H1 (cell line): Measurements from ENCODE around the gene UBE2F. TPM values are rescaled to one million over a fixed set of nuclear protein-coding genes. Genes with fewer than 3 reads are reported as not detected.

Experiments
- CTCF ChIA-PET: fragments of 300-600 bp; sonication (Branson Sonifier 250); formaldehyde crosslinking; loops from one replicate; lab custom pipeline; 2021; ENCODE audit not compliant: partially characterized antibody; lab: Charles Lee
- POLR2A ChIA-PET: fragments of 300-600 bp; sonication (Branson Sonifier 250); formaldehyde crosslinking; loops from one replicate; lab custom pipeline; 2021; ENCODE audit warnings: inconsistent platforms; ENCODE audit not compliant: partially characterized antibody; lab: Charles Lee
- DNase-seq, 2 experiments: peaks; one replicate each; pipeline versions ENCODE4 v3.0.0 to v3.0.0-alpha.2; 2010 to 2022; ENCODE audit warnings: low spot score in 2 of 2, low read depth in 1 of 2, mixed read lengths in 1 of 2
- FAIRE-seq: peaks from 2 replicates; lab custom pipeline; 2011; peaks lifted over from hg19 to GRCh38; lab: Jason Lieb, UNC
- H2AFZ ChIP-seq: 2 replicates; pipeline ENCODE4 v1.8.1; 2012; ENCODE audit warnings: low read length, inconsistent platforms
- H2AK5ac ChIP-seq: 2 replicates; pipeline ENCODE4 v1.6.1; 2013; ENCODE audit warnings: low read depth, low read length
- H2BK120ac ChIP-seq: replicated peaks from 2 replicates; pipeline ENCODE3; 2013; ENCODE audit warnings: low read depth, low read length, inconsistent platforms
- H2BK12ac ChIP-seq: 2 replicates; pipeline ENCODE4 v1.6.1; 2013; ENCODE audit warnings: low read depth, low read length
- H2BK15ac ChIP-seq: 2 replicates; pipeline ENCODE4 v1.6.1; 2013; ENCODE audit warnings: low read length
- H2BK20ac ChIP-seq: 2 replicates; pipeline ENCODE4 v1.6.1; 2013; ENCODE audit warnings: low read length
- H2BK5ac ChIP-seq: 2 replicates; pipeline ENCODE4 v1.6.1; 2013; ENCODE audit warnings: low read depth, low read length
- H3K14ac ChIP-seq: 2 replicates; pipeline ENCODE4 v1.6.1; 2013; ENCODE audit warnings: inconsistent platforms; ENCODE audit not compliant: insufficient read length
- H3K18ac ChIP-seq: 2 replicates; pipeline ENCODE4 v1.6.1; 2013; ENCODE audit warnings: low read length; ENCODE audit errors: extremely low read depth
- H3K23ac ChIP-seq: 2 replicates; pipeline ENCODE4 v1.6.1; 2013; ENCODE audit warnings: inconsistent platforms; ENCODE audit not compliant: insufficient read length
- H3K23me2 ChIP-seq: 2 replicates; pipeline ENCODE4 v1.6.1; 2013; ENCODE audit warnings: low read depth, low read length
- H3K27ac ChIP-seq: 2 replicates; pipeline ENCODE4 v1.6.1; 2011; ENCODE audit warnings: low read depth, low read length, inconsistent platforms
- H3K27me3 ChIP-seq, 4 experiments: replicated peaks in 1 of 4; 1 replicate in 1 of 4; 2 replicates in 3 of 4; pipeline versions ENCODE4 v1.6.1 to v1.8.1; 2011 to 2013; ENCODE audit warnings: low read length in 3 of 4, mild to moderate bottlenecking in 3 of 4, inconsistent platforms in 2 of 4, mixed read lengths in 2 of 4, moderate library complexity in 1 of 4; ENCODE audit not compliant: control insufficient read depth in 3 of 4, insufficient read depth in 3 of 4; ENCODE audit errors: extremely low read depth in 1 of 4
- H3K36me3 ChIP-seq, 4 experiments: 2 replicates each; pipeline versions ENCODE4 v1.6.1 to v1.8.1; 2011 to 2013; ENCODE audit warnings: mild to moderate bottlenecking in 4 of 4, low read length in 3 of 4, moderate library complexity in 2 of 4, control low read depth in 1 of 4, inconsistent platforms in 1 of 4; ENCODE audit not compliant: insufficient read depth in 4 of 4, control insufficient read depth in 2 of 4
- H3K4ac ChIP-seq: replicated peaks from 2 replicates; pipeline ENCODE3; 2013; ENCODE audit warnings: low read length, low read depth, mixed read lengths, inconsistent platforms; ENCODE audit not compliant: insufficient read length
- H3K4me1 ChIP-seq, 4 experiments: replicated peaks in 1 of 4; 1 replicate in 1 of 4; 2 replicates in 3 of 4; pipeline versions ENCODE4 v1.6.1 to v1.8.1; 2011 to 2013; ENCODE audit warnings: low read length in 3 of 4, inconsistent platforms in 2 of 4, mixed read lengths in 1 of 4; ENCODE audit not compliant: insufficient read depth in 4 of 4, control insufficient read depth in 3 of 4
- H3K4me2 ChIP-seq, 2 experiments: 2 replicates each; pipeline versions ENCODE4 v1.6.1 to v1.8.1; 2011 to 2013; ENCODE audit warnings: low read depth in 2 of 2, low read length in 2 of 2, control low read depth in 1 of 2, inconsistent platforms in 1 of 2, mild to moderate bottlenecking in 1 of 2; ENCODE audit not compliant: insufficient read depth in 1 of 2
- H3K4me3 ChIP-seq, 4 experiments: fragments of 200-600, 300-600 bp in 1 of 4; sonication (generic), shearing (Covaris generic), sonication (Bioruptor Twin) in 1 of 4; 2 replicates each; pipeline versions ENCODE4 v1.5.1 to v1.8.1; 2011 to 2016; ENCODE audit warnings: low read length in 4 of 4, low read depth in 3 of 4, control low read depth in 2 of 4, inconsistent platforms in 2 of 4, mild to moderate bottlenecking in 2 of 4, mixed read lengths in 1 of 4, moderate library complexity in 1 of 4; ENCODE audit not compliant: insufficient read depth in 2 of 4; ENCODE audit errors: extremely low read depth in 1 of 4
- H3K56ac ChIP-seq: replicated peaks from 2 replicates; pipeline ENCODE3; 2013; ENCODE audit warnings: low read depth, mild to moderate bottlenecking, mixed read lengths, low read length, inconsistent platforms; ENCODE audit not compliant: insufficient read length
- H3K79me1 ChIP-seq: 2 replicates; pipeline ENCODE4 v1.6.1; 2013; ENCODE audit warnings: low read depth, low read length, control low read depth
- H3K79me2 ChIP-seq, 2 experiments: 2 replicates each; pipeline versions ENCODE4 v1.6.1 to v1.8.1; 2012 to 2013; ENCODE audit warnings: low read length in 2 of 2, mild to moderate bottlenecking in 2 of 2, inconsistent platforms in 1 of 2; ENCODE audit not compliant: insufficient read depth in 2 of 2, control insufficient read depth in 1 of 2
- H3K9ac ChIP-seq, 4 experiments: replicated peaks in 1 of 4; 1 replicate in 1 of 4; 2 replicates in 3 of 4; pipeline versions ENCODE4 v1.6.1 to v1.8.1; 2011 to 2013; ENCODE audit warnings: low read depth in 3 of 4, low read length in 3 of 4, control low read depth in 2 of 4, mild to moderate bottlenecking in 2 of 4, moderate library complexity in 2 of 4, inconsistent platforms in 1 of 4; ENCODE audit errors: extremely low read depth in 1 of 4
- H3K9me3 ChIP-seq, 2 experiments: 2 replicates each; pipeline versions ENCODE4 v1.6.1 to v1.8.1; 2012 to 2013; ENCODE audit warnings: mild to moderate bottlenecking in 2 of 2, moderate library complexity in 2 of 2, control low read depth in 1 of 2, inconsistent platforms in 1 of 2, low read depth in 1 of 2, low read length in 1 of 2, mixed read lengths in 1 of 2; ENCODE audit not compliant: insufficient read depth in 2 of 2
- H4K20me1 ChIP-seq, 2 experiments: replicated peaks in 1 of 2; 2 replicates each; pipeline versions ENCODE3 to v1.8.1; 2011 to 2013; ENCODE audit warnings: inconsistent platforms in 2 of 2, low read length in 2 of 2, mild to moderate bottlenecking in 1 of 2; ENCODE audit not compliant: insufficient read depth in 2 of 2, control insufficient read depth in 1 of 2
- H4K5ac ChIP-seq: 2 replicates; pipeline ENCODE4 v1.6.1; 2013; ENCODE audit warnings: low read length, low read depth, mixed read lengths, inconsistent platforms; ENCODE audit not compliant: insufficient read length
- H4K8ac ChIP-seq: 2 replicates; pipeline ENCODE4 v1.8.0; 2013; ENCODE audit warnings: mild to moderate bottlenecking, moderate library complexity, low read length, inconsistent platforms; ENCODE audit not compliant: insufficient read depth; ENCODE audit errors: extremely low read depth
- H4K91ac ChIP-seq: replicated peaks from 2 replicates; pipeline ENCODE3; 2013; ENCODE audit warnings: low read length, mixed read lengths, inconsistent platforms; ENCODE audit not compliant: insufficient read length
- CBX8 ChIP-seq: fragments of 300-800, 300-1000 bp; sonication (generic); IDR thresholded peaks from 2 replicates; pipeline ENCODE4 v1.7.1; 2016; ENCODE audit warnings: low read depth, low read length, borderline replicate concordance
- WGBS, 2 experiments: shearing (Covaris generic) in 1 of 2; methylation state at CpG; one replicate each; pipeline versions ENCODE4 v1.1.6 to v1.1.7; 2013 to 2015; ENCODE audit warnings: low lambda C conversion rate in 2 of 2, mixed read lengths in 2 of 2, inconsistent platforms in 1 of 2, low coverage in 1 of 2, missing lambda C conversion rate in 1 of 2; ENCODE audit not compliant: insufficient replicate concordance in 2 of 2, insufficient coverage in 1 of 2, insufficient read length in 1 of 2; ENCODE audit errors: extremely low coverage in 1 of 2, missing lambda C conversion rate in 1 of 2; 5-methylcytosine and 5-hydroxymethylcytosine counted together
- polyA plus RNA-seq, 7 experiments: library from polyadenylated mRNA; depleted of rRNA in 3 of 7; stranded (reverse) in 5 of 7; unstranded in 2 of 7; fragments of >200 nt in 5 of 7; fragments of 200-250 nt in 2 of 7; gene quantifications; 1 replicate in 5 of 7; 2 replicates in 1 of 7; 4 replicates in 1 of 7; pipeline versions ENCODE4 v1.2.1 to v1.2.3, GENCODE V29; 2011 to 2013; ENCODE audit warnings: missing spikeins in 2 of 7, mixed read lengths in 2 of 7
- total RNA-seq: library from RNA; stranded (reverse); fragmentation: NEBNext Ultra II Directional; extraction: Animal tissue kit (Norgen Biotek cat#: 25700); gene quantifications from 2 replicates; pipeline ENCODE4 v1.2.1, GENCODE V29; 2021

Gene UBE2F
- total and polyA plus RNA-seq, 2 of the 8 experiments (the other 6 are each of a cell fraction or from before 2014, with no cell fraction given): 43.3 to 59.8 TPM

GRCh38 chr2:238003234-238004031, 36.6 kb downstream of the UBE2F start:
- Histone ChIP-seq H3K56ac (no peak overlapping the region), H3K4ac (no peak overlapping the region), H2BK15ac (no peak overlapping the region), H3K36me3 (no peaks in the 10 kb centered on the region), H2AFZ (no peak overlapping the region), H3K23me2 (no peaks in the 10 kb centered on the region), H2BK20ac (no peak overlapping the region), H3K27me3 (no peaks in the 10 kb centered on the region), H2AK5ac (no peak overlapping the region), H2BK5ac (no peak overlapping the region), H3K23ac (no peak overlapping the region), H3K27ac (no peak overlapping the region), H4K8ac (no peak overlapping the region), H4K5ac (no peak overlapping the region), H2BK120ac (no peak overlapping the region), H3K14ac (no peak overlapping the region), H3K4me2 (no peak overlapping the region), H3K9me3 (no peaks in the 10 kb centered on the region; a peak in 1 of 4 replicates), H4K91ac (no peak overlapping the region), H3K4me1 (no peaks in the 10 kb centered on the region), H3K18ac (no peak overlapping the region), H3K79me2 (no peaks in the 10 kb centered on the region; a peak in 1 of 4 replicates), H2BK12ac (no peak overlapping the region), H3K9ac (no peak overlapping the region), H3K79me1 (no peaks in the 10 kb centered on the region; the same call in 1 of the 2 replicates), H3K4me3 (no peak overlapping the region), H4K20me1 (peaks cover 0 to 3% of the 10 kb centered on the region in 2 experiments)
- FAIRE-seq (no peak), DNase-seq (no peak)
- CTCF ChIA-PET: no interaction called here
- POLR2A ChIA-PET: interaction anchor here (1.0 kb wide), 1 partner anchor 22 kb away, joined by 5 read pairs; no protein-coding TSS in a partner anchor
- WGBS, 2 experiments: 91% methylated on average over 7 of the region's 7 CpGs; no CpG with 5 or more reads in 1 of the 2 experiments
- TF ChIP-seq CBX8: no peak
